Endodermal cell (in vitro differentiated cells): ENCODE data around the gene IGFL1. TPM values are rescaled to one million over a fixed set of nuclear protein-coding genes. Genes with fewer than 3 reads are reported as not detected.
A peak's percentile ranks its signal among the peaks of the same experiment; 100 is the strongest.
"Not testable (repeated sequence)": the region's sequence is repeated elsewhere in the genome, so short reads cannot be mapped to it uniquely, and the experiment has no call there.

Experiments used
- DNase-seq: peaks from one replicate; pipeline ENCODE4 v3.0.0-alpha.2; 2017
- H3K27ac ChIP-seq: 2 replicates; pipeline ENCODE4 v1.5.1; 2013; ENCODE audit warnings: mild to moderate bottlenecking, low read depth, low read length, moderate library complexity
- H3K27me3 ChIP-seq: 2 replicates; pipeline ENCODE4 v1.6.1; 2013; ENCODE audit warnings: mild to moderate bottlenecking, low read length, moderate library complexity; ENCODE audit not compliant: insufficient read depth, control insufficient read depth, poor library complexity, severe bottlenecking
- H3K36me3 ChIP-seq: 2 replicates; pipeline ENCODE4 v1.7.0; 2013; ENCODE audit warnings: mild to moderate bottlenecking, low read length, moderate library complexity; ENCODE audit not compliant: control insufficient read depth, insufficient read depth
- H3K4me1 ChIP-seq: one replicate; pipeline ENCODE4 v1.7.0; 2013; ENCODE audit warnings: low read length; ENCODE audit not compliant: control insufficient read depth, insufficient read depth
- H3K4me3 ChIP-seq: 2 replicates; pipeline ENCODE4 v1.5.1; 2013; ENCODE audit warnings: mild to moderate bottlenecking, low read length, moderate library complexity
- H3K9ac ChIP-seq: 2 replicates; pipeline ENCODE4 v1.6.1; 2013; ENCODE audit warnings: mild to moderate bottlenecking, low read length, moderate library complexity; ENCODE audit not compliant: poor library complexity, severe bottlenecking; ENCODE audit errors: extremely low read depth
- H3K9me3 ChIP-seq: 2 replicates; pipeline ENCODE4 v1.6.1; 2013; ENCODE audit warnings: mild to moderate bottlenecking, low read length, moderate library complexity; ENCODE audit not compliant: control insufficient read depth
- H3K27ac Mint-ChIP-seq: 2 replicates; pipeline ENCODE4 v1.8.0; 2020; ENCODE audit warnings: mixed read lengths
- H3K27me3 Mint-ChIP-seq: 2 replicates; pipeline ENCODE4 v1.8.0; 2021; ENCODE audit warnings: mild to moderate bottlenecking, mixed read lengths; ENCODE audit not compliant: insufficient read depth
- H3K36me3 Mint-ChIP-seq: 2 replicates; pipeline ENCODE4 v1.8.0; 2020; ENCODE audit warnings: low read depth, mixed read lengths
- H3K4me1 Mint-ChIP-seq: 2 replicates; pipeline ENCODE4 v1.8.0; 2020; ENCODE audit warnings: mixed read lengths
- H3K4me3 Mint-ChIP-seq: 2 replicates; pipeline ENCODE4 v1.8.0; 2020; ENCODE audit warnings: mild to moderate bottlenecking, moderate library complexity, mixed read lengths
- H3K9me3 Mint-ChIP-seq: 2 replicates; pipeline ENCODE4 v1.8.0; 2020; ENCODE audit warnings: mild to moderate bottlenecking, mixed read lengths
- CTCF ChIP-seq: fragments of 200-600 bp; sonication (generic); conservative IDR thresholded peaks from 2 replicates; pipeline ENCODE4 v1.5.0; 2021; ENCODE audit warnings: antibody characterized with exemption, mild to moderate bottlenecking
- WGBS, 2 experiments: methylation state at CpG; one replicate each; pipeline versions ENCODE4 v1.1.5 to v1.1.7; 2013; ENCODE audit warnings: missing lambda C conversion rate in 2 of 2, mixed read lengths in 1 of 2; ENCODE audit not compliant: insufficient coverage in 1 of 2, insufficient read length in 1 of 2; 5-methylcytosine and 5-hydroxymethylcytosine counted together
- total RNA-seq, 2 donors: library from RNA; stranded (reverse); fragmentation: NEBNext Ultra II Directional in 1 of 2; extraction: Animal tissue kit (Norgen Biotek cat#: 25700) in 1 of 2; gene quantifications; 2 replicates in 1 of 2; 3 replicates in 1 of 2; pipeline ENCODE4 v1.2.1, GENCODE V29; 2021

Gene IGFL1
- total RNA-seq, 2 donors from 2014 or later, result not detected

DNA sequence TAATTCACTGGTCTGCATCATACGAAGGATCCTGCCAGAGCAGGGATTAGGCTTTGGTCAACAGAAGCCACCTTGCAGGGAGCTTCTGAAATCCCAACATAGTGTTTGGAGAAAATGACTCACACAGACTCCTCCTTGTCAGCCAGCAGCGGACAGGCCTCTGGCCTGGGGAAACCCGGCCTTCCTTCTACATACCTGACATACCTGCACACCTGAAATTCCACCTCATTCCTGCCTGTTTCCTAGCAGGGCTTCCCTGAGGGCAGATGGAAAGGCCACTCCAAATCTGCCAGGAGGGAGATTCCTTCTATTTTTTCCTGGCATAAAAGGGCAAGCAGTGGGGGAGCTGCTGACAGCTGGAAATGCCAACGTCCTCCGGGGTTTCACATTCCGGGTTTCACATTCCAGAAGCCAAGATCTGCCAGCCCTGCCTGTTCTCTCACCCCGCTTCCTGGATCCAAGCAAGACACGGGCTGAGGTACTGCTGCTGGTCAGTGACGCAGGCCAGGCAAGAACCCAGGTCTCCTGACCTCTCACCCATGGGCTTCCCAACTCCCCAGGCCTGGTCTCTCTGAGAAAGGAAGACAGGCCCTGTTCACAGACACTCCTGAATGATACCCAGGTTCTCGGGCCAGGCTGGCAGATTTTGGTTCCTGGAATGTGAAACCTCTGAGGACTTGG lies 18.2 kb upstream of the IGFL1 start:
- Mint-ChIP-seq H3K27me3 (peaks cover 4% of the 10 kb centered on the region), H3K9me3 (peaks cover 7% of the 10 kb centered on the region), H3K27ac (peak overlapping the region; percentile 75), H3K36me3 (no peaks in the 10 kb centered on the region), H3K4me1 (peaks cover 37% of the 10 kb centered on the region), H3K4me3 (no peak overlapping the region)
- H3K36me3 ChIP-seq, result no peaks in the 10 kb centered on the region
- no peak for TF ChIP-seq CTCF
- H3K9me3 ChIP-seq, result peaks cover 4% of the 10 kb centered on the region
- no peak overlapping the region for H3K4me3 ChIP-seq
- WGBS, 2 experiments, result 56 to 68% methylated on average over 7 to 10 of the region's 10 CpGs
- no peak overlapping the region for H3K27ac ChIP-seq
- peaks cover 7% of the 10 kb centered on the region for H3K4me1 ChIP-seq
- no peaks in the 10 kb centered on the region for H3K27me3 ChIP-seq
- DNase-seq, result peak; percentile 89
- H3K9ac ChIP-seq, result no peak overlapping the region

GRCh38 chr19:46212592-46212991 lies 16.9 kb upstream of the IGFL1 start:
- WGBS, 2 experiments, result 87% methylated on average over 5 of the region's 5 CpGs; no CpG with 5 or more reads in 1 of the 2 experiments
- not testable (repeated sequence) for H3K27ac ChIP-seq, DNase-seq, H3K4me3 ChIP-seq, H3K36me3 ChIP-seq, H3K4me3 Mint-ChIP-seq, H3K36me3 Mint-ChIP-seq, H3K27ac Mint-ChIP-seq, H3K4me1 ChIP-seq, H3K9me3 ChIP-seq, H3K27me3 Mint-ChIP-seq, H3K9me3 Mint-ChIP-seq, H3K9ac ChIP-seq, H3K27me3 ChIP-seq
- peaks cover 37% of the 10 kb centered on the region for H3K4me1 Mint-ChIP-seq

DNA sequence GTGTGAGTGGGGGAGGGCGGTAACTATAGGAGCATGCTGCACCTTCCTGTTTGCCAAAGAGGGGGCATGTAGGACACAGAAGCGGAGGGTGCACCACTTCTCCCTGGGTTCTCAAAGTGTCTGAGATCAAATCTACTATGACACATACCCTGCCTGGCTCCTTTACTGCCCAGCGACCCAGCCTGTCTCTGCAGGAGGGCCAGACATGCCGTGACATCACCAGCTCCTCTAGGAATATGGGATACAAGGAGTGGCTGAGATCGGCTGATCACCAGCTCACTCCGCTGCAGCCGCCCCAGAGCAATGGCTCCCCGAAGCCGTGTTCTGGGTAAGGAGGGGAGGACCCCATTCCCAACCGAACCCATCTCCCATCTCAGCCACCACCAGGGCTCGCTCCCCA lies 16.4 kb upstream of the IGFL1 start:
- TF ChIP-seq CTCF, result no peak
- H3K4me3 Mint-ChIP-seq, result no peak overlapping the region
- no peak overlapping the region for H3K27ac Mint-ChIP-seq
- H3K27me3 ChIP-seq, result no peaks in the 10 kb centered on the region
- WGBS, 2 experiments, result 78 to 95% methylated on average over 5 to 11 of the region's 11 CpGs
- no peaks in the 10 kb centered on the region for H3K9me3 Mint-ChIP-seq
- H3K27me3 Mint-ChIP-seq, result peaks cover 6% of the 10 kb centered on the region
- no peaks in the 10 kb centered on the region for H3K36me3 ChIP-seq
- peaks cover 7% of the 10 kb centered on the region for H3K4me1 ChIP-seq
- H3K9ac ChIP-seq, result no peak overlapping the region
- H3K27ac ChIP-seq, result no peak overlapping the region
- H3K9me3 ChIP-seq, result no peaks in the 10 kb centered on the region
- no peak overlapping the region for H3K4me3 ChIP-seq
- DNase-seq, result peak; percentile 59
- H3K4me1 Mint-ChIP-seq, result peaks cover 37% of the 10 kb centered on the region
- no peaks in the 10 kb centered on the region for H3K36me3 Mint-ChIP-seq

DNA sequence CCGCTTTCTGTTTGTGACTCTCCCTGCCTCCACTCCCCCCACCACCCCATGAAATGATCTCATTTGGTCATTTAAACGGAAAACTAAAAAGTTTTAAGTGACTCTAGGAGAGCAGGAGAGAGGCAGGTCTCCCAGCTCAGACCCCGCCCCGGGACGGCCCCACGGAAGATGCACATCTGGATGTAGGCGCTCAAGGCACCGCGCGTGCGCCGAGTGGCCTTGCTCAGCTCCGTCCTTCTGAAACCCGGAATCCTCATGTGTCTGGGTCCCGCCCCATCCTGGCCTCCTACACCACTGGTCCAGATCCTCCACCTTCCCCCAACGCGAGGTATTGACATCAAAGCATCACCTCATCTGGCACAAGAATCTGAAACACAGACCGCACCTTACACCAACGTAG lies 15.7 kb upstream of the IGFL1 start:
- WGBS, 2 experiments, result 91 to 93% methylated on average over 11 to 19 of the region's 19 CpGs
- Mint-ChIP-seq H3K27me3 (peaks cover 7% of the 10 kb centered on the region), H3K27ac (no peak overlapping the region), H3K36me3 (no peaks in the 10 kb centered on the region), H3K9me3 (no peaks in the 10 kb centered on the region), H3K4me3 (no peak overlapping the region), H3K4me1 (peaks cover 37% of the 10 kb centered on the region)
- Histone ChIP-seq H3K4me1 (peaks cover 7% of the 10 kb centered on the region), H3K27ac (no peak overlapping the region), H3K27me3 (no peaks in the 10 kb centered on the region), H3K9me3 (no peaks in the 10 kb centered on the region), H3K9ac (no peak overlapping the region), H3K4me3 (no peak overlapping the region), H3K36me3 (no peaks in the 10 kb centered on the region)
- no peak for DNase-seq
- TF ChIP-seq CTCF, result no peak
